H1 (cell line): ENCODE measurements around the gene IPO11. TPM values are rescaled to one million over a fixed set of nuclear protein-coding genes. Genes with fewer than 3 reads are reported as not detected.

ENCODE experiments used
- CTCF ChIA-PET: fragments of 300-600 bp; sonication (Branson Sonifier 250); formaldehyde crosslinking; loops from one replicate; lab custom pipeline; 2021; ENCODE audit not compliant: partially characterized antibody; lab: Charles Lee
- POLR2A ChIA-PET: fragments of 300-600 bp; sonication (Branson Sonifier 250); formaldehyde crosslinking; loops from one replicate; lab custom pipeline; 2021; ENCODE audit warnings: inconsistent platforms; ENCODE audit not compliant: partially characterized antibody; lab: Charles Lee
- DNase-seq, 2 experiments: peaks; one replicate each; pipeline versions ENCODE4 v3.0.0 to v3.0.0-alpha.2; 2010 to 2022; ENCODE audit warnings: low spot score in 2 of 2, low read depth in 1 of 2, mixed read lengths in 1 of 2
- FAIRE-seq: peaks from 2 replicates; lab custom pipeline; 2011; peaks lifted over from hg19 to GRCh38; lab: Jason Lieb, UNC
- H2AFZ ChIP-seq: 2 replicates; pipeline ENCODE4 v1.8.1; 2012; ENCODE audit warnings: low read length, inconsistent platforms
- H2AK5ac ChIP-seq: 2 replicates; pipeline ENCODE4 v1.6.1; 2013; ENCODE audit warnings: low read depth, low read length
- H2BK120ac ChIP-seq: replicated peaks from 2 replicates; pipeline ENCODE3; 2013; ENCODE audit warnings: low read depth, low read length, inconsistent platforms
- H2BK12ac ChIP-seq: 2 replicates; pipeline ENCODE4 v1.6.1; 2013; ENCODE audit warnings: low read depth, low read length
- H2BK15ac ChIP-seq: 2 replicates; pipeline ENCODE4 v1.6.1; 2013; ENCODE audit warnings: low read length
- H2BK20ac ChIP-seq: 2 replicates; pipeline ENCODE4 v1.6.1; 2013; ENCODE audit warnings: low read length
- H2BK5ac ChIP-seq: 2 replicates; pipeline ENCODE4 v1.6.1; 2013; ENCODE audit warnings: low read depth, low read length
- H3K14ac ChIP-seq: 2 replicates; pipeline ENCODE4 v1.6.1; 2013; ENCODE audit warnings: inconsistent platforms; ENCODE audit not compliant: insufficient read length
- H3K18ac ChIP-seq: 2 replicates; pipeline ENCODE4 v1.6.1; 2013; ENCODE audit warnings: low read length; ENCODE audit errors: extremely low read depth
- H3K23ac ChIP-seq: 2 replicates; pipeline ENCODE4 v1.6.1; 2013; ENCODE audit warnings: inconsistent platforms; ENCODE audit not compliant: insufficient read length
- H3K23me2 ChIP-seq: 2 replicates; pipeline ENCODE4 v1.6.1; 2013; ENCODE audit warnings: low read depth, low read length
- H3K27ac ChIP-seq: 2 replicates; pipeline ENCODE4 v1.6.1; 2011; ENCODE audit warnings: low read depth, low read length, inconsistent platforms
- H3K27me3 ChIP-seq, 4 experiments: replicated peaks in 1 of 4; 1 replicate in 1 of 4; 2 replicates in 3 of 4; pipeline versions ENCODE4 v1.6.1 to v1.8.1; 2011 to 2013; ENCODE audit warnings: low read length in 3 of 4, mild to moderate bottlenecking in 3 of 4, inconsistent platforms in 2 of 4, mixed read lengths in 2 of 4, moderate library complexity in 1 of 4; ENCODE audit not compliant: control insufficient read depth in 3 of 4, insufficient read depth in 3 of 4; ENCODE audit errors: extremely low read depth in 1 of 4
- H3K36me3 ChIP-seq, 4 experiments: 2 replicates each; pipeline versions ENCODE4 v1.6.1 to v1.8.1; 2011 to 2013; ENCODE audit warnings: mild to moderate bottlenecking in 4 of 4, low read length in 3 of 4, moderate library complexity in 2 of 4, control low read depth in 1 of 4, inconsistent platforms in 1 of 4; ENCODE audit not compliant: insufficient read depth in 4 of 4, control insufficient read depth in 2 of 4
- H3K4ac ChIP-seq: replicated peaks from 2 replicates; pipeline ENCODE3; 2013; ENCODE audit warnings: low read length, low read depth, mixed read lengths, inconsistent platforms; ENCODE audit not compliant: insufficient read length
- H3K4me1 ChIP-seq, 4 experiments: replicated peaks in 1 of 4; 1 replicate in 1 of 4; 2 replicates in 3 of 4; pipeline versions ENCODE4 v1.6.1 to v1.8.1; 2011 to 2013; ENCODE audit warnings: low read length in 3 of 4, inconsistent platforms in 2 of 4, mixed read lengths in 1 of 4; ENCODE audit not compliant: insufficient read depth in 4 of 4, control insufficient read depth in 3 of 4
- H3K4me2 ChIP-seq, 2 experiments: 2 replicates each; pipeline versions ENCODE4 v1.6.1 to v1.8.1; 2011 to 2013; ENCODE audit warnings: low read depth in 2 of 2, low read length in 2 of 2, control low read depth in 1 of 2, inconsistent platforms in 1 of 2, mild to moderate bottlenecking in 1 of 2; ENCODE audit not compliant: insufficient read depth in 1 of 2
- H3K4me3 ChIP-seq, 4 experiments: fragments of 200-600, 300-600 bp in 1 of 4; sonication (generic), shearing (Covaris generic), sonication (Bioruptor Twin) in 1 of 4; 2 replicates each; pipeline versions ENCODE4 v1.5.1 to v1.8.1; 2011 to 2016; ENCODE audit warnings: low read length in 4 of 4, low read depth in 3 of 4, control low read depth in 2 of 4, inconsistent platforms in 2 of 4, mild to moderate bottlenecking in 2 of 4, mixed read lengths in 1 of 4, moderate library complexity in 1 of 4; ENCODE audit not compliant: insufficient read depth in 2 of 4; ENCODE audit errors: extremely low read depth in 1 of 4
- H3K56ac ChIP-seq: replicated peaks from 2 replicates; pipeline ENCODE3; 2013; ENCODE audit warnings: low read depth, mild to moderate bottlenecking, mixed read lengths, low read length, inconsistent platforms; ENCODE audit not compliant: insufficient read length
- H3K79me1 ChIP-seq: 2 replicates; pipeline ENCODE4 v1.6.1; 2013; ENCODE audit warnings: low read depth, low read length, control low read depth
- H3K79me2 ChIP-seq, 2 experiments: 2 replicates each; pipeline versions ENCODE4 v1.6.1 to v1.8.1; 2012 to 2013; ENCODE audit warnings: low read length in 2 of 2, mild to moderate bottlenecking in 2 of 2, inconsistent platforms in 1 of 2; ENCODE audit not compliant: insufficient read depth in 2 of 2, control insufficient read depth in 1 of 2
- H3K9ac ChIP-seq, 4 experiments: replicated peaks in 1 of 4; 1 replicate in 1 of 4; 2 replicates in 3 of 4; pipeline versions ENCODE4 v1.6.1 to v1.8.1; 2011 to 2013; ENCODE audit warnings: low read depth in 3 of 4, low read length in 3 of 4, control low read depth in 2 of 4, mild to moderate bottlenecking in 2 of 4, moderate library complexity in 2 of 4, inconsistent platforms in 1 of 4; ENCODE audit errors: extremely low read depth in 1 of 4
- H3K9me3 ChIP-seq, 2 experiments: 2 replicates each; pipeline versions ENCODE4 v1.6.1 to v1.8.1; 2012 to 2013; ENCODE audit warnings: mild to moderate bottlenecking in 2 of 2, moderate library complexity in 2 of 2, control low read depth in 1 of 2, inconsistent platforms in 1 of 2, low read depth in 1 of 2, low read length in 1 of 2, mixed read lengths in 1 of 2; ENCODE audit not compliant: insufficient read depth in 2 of 2
- H4K20me1 ChIP-seq, 2 experiments: replicated peaks in 1 of 2; 2 replicates each; pipeline versions ENCODE3 to v1.8.1; 2011 to 2013; ENCODE audit warnings: inconsistent platforms in 2 of 2, low read length in 2 of 2, mild to moderate bottlenecking in 1 of 2; ENCODE audit not compliant: insufficient read depth in 2 of 2, control insufficient read depth in 1 of 2
- H4K5ac ChIP-seq: 2 replicates; pipeline ENCODE4 v1.6.1; 2013; ENCODE audit warnings: low read length, low read depth, mixed read lengths, inconsistent platforms; ENCODE audit not compliant: insufficient read length
- H4K8ac ChIP-seq: 2 replicates; pipeline ENCODE4 v1.8.0; 2013; ENCODE audit warnings: mild to moderate bottlenecking, moderate library complexity, low read length, inconsistent platforms; ENCODE audit not compliant: insufficient read depth; ENCODE audit errors: extremely low read depth
- H4K91ac ChIP-seq: replicated peaks from 2 replicates; pipeline ENCODE3; 2013; ENCODE audit warnings: low read length, mixed read lengths, inconsistent platforms; ENCODE audit not compliant: insufficient read length
- BCL11A ChIP-seq, 2 experiments: IDR thresholded peaks; one replicate each; pipeline ENCODE4 v1.6.1; 2011; ENCODE audit warnings: low read depth in 2 of 2, low read length in 2 of 2, mild to moderate bottlenecking in 2 of 2
- CEBPB ChIP-seq: IDR thresholded peaks from 2 replicates; pipeline ENCODE4 v1.6.1; 2012; ENCODE audit warnings: low read depth, low read length
- CTBP2 ChIP-seq: IDR thresholded peaks from 2 replicates; pipeline ENCODE4 v1.7.0; 2011; ENCODE audit warnings: borderline replicate concordance, mild to moderate bottlenecking, moderate library complexity, mixed read lengths, low read length; ENCODE audit not compliant: insufficient read depth, insufficient read length
- EZH2 ChIP-seq: fragments of 200-600 bp; sonication (generic); IDR thresholded peaks from 2 replicates; pipeline ENCODE4 v1.7.1; 2012; ENCODE audit warnings: low read depth, mild to moderate bottlenecking, moderate library complexity, low read length, inconsistent platforms; ENCODE audit not compliant: severe bottlenecking
- GTF2F1 ChIP-seq: IDR thresholded peaks from 2 replicates; pipeline ENCODE4 v1.6.1; 2012; ENCODE audit warnings: low read depth, low read length, improper control_type of control experiment, borderline replicate concordance
- HDAC6 ChIP-seq: IDR thresholded peaks from one replicate; pipeline ENCODE4 v1.7.1; 2012; ENCODE audit warnings: low read depth, mild to moderate bottlenecking, inconsistent platforms, low read length, moderate library complexity
- KDM5A ChIP-seq: fragments of 200-600 bp; IDR thresholded peaks from 2 replicates; pipeline ENCODE4 v1.7.1; 2012; ENCODE audit warnings: mild to moderate bottlenecking, low read length, inconsistent platforms, mixed read lengths
- MAFK ChIP-seq: IDR thresholded peaks from 2 replicates; pipeline ENCODE4 v1.6.1; 2012; ENCODE audit warnings: low read depth, mild to moderate bottlenecking, improper control_type of control experiment, low read length
- WGBS, 2 experiments: shearing (Covaris generic) in 1 of 2; methylation state at CpG; one replicate each; pipeline versions ENCODE4 v1.1.6 to v1.1.7; 2013 to 2015; ENCODE audit warnings: low lambda C conversion rate in 2 of 2, mixed read lengths in 2 of 2, inconsistent platforms in 1 of 2, low coverage in 1 of 2, missing lambda C conversion rate in 1 of 2; ENCODE audit not compliant: insufficient replicate concordance in 2 of 2, insufficient coverage in 1 of 2, insufficient read length in 1 of 2; ENCODE audit errors: extremely low coverage in 1 of 2, missing lambda C conversion rate in 1 of 2; 5-methylcytosine and 5-hydroxymethylcytosine counted together
- polyA plus RNA-seq, 7 experiments: library from polyadenylated mRNA; depleted of rRNA in 3 of 7; stranded (reverse) in 5 of 7; unstranded in 2 of 7; fragments of >200 nt in 5 of 7; fragments of 200-250 nt in 2 of 7; gene quantifications; 1 replicate in 5 of 7; 2 replicates in 1 of 7; 4 replicates in 1 of 7; pipeline versions ENCODE4 v1.2.1 to v1.2.3, GENCODE V29; 2011 to 2013; ENCODE audit warnings: missing spikeins in 2 of 7, mixed read lengths in 2 of 7
- total RNA-seq: library from RNA; stranded (reverse); fragmentation: NEBNext Ultra II Directional; extraction: Animal tissue kit (Norgen Biotek cat#: 25700); gene quantifications from 2 replicates; pipeline ENCODE4 v1.2.1, GENCODE V29; 2021
- TF ChIP-seq, protein P1 (sequence below): IDR thresholded peaks from 2 replicates; pipeline ENCODE4 v1.6.1; 2012; ENCODE audit warnings: inconsistent platforms
- TF ChIP-seq, protein P2 (sequence below): IDR thresholded peaks from 2 replicates; pipeline ENCODE4 v1.6.1; 2011; ENCODE audit warnings: low read depth, mild to moderate bottlenecking, low read length; ENCODE audit not compliant: insufficient read depth

Gene IPO11
- total and polyA plus RNA-seq, 2 of the 8 experiments (the other 6 are each of a cell fraction or from before 2014, with no cell fraction given): 23.6 to 64.4 TPM

DNA sequence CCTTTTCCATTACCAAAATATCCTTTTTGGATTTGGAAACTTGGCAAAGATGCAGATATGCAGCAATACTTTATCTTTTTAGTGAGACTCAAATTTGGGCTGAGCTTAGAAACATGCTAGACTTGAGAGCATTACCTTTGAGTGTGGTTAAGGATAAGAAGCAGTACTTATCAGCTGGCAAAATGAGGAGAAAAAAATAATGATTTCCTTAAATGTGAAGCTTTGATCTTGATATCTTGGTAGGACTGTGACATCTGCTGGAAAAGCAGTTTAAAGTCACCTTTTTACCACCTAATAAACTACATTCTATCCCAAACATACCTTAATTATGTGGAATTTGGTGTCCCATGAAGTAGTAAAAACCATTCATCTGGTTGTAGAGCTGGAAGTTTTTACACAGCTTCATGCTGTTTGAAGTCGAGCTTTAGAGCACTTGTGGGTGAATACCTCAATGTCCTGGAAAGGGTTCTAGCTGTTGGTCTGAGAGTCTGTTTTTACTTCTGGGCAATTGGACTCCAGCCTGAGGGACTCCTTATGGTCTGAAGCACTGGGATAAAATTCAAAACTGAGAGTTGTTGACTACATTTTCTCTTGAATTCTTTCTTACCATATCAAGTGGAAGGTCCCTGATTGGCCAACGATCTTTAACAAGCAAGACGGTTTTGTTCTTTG is 219.5 kb downstream of the IPO11 start:
- no peak overlapping the region for H3K14ac ChIP-seq
- CTCF ChIA-PET: interaction anchor here (0.6 to 1.1 kb wide), 4 partner anchors 12 to 1657 kb away, joined by 3 to 6 read pairs (median 4); no protein-coding TSS in a partner anchor
- no peak for FAIRE-seq
- no peak for TF ChIP-seq KDM5A
- TF ChIP-seq BCL11A (IDR thresholded peaks at IDR 0.05; ENCODE audit: low read depth in 2 of 2, low read length in 2 of 2): no peak
- TF ChIP-seq, protein P1, sequence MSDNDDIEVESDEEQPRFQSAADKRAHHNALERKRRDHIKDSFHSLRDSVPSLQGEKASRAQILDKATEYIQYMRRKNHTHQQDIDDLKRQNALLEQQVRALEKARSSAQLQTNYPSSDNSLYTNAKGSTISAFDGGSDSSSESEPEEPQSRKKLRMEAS: no peak
- TF ChIP-seq, protein P2, sequence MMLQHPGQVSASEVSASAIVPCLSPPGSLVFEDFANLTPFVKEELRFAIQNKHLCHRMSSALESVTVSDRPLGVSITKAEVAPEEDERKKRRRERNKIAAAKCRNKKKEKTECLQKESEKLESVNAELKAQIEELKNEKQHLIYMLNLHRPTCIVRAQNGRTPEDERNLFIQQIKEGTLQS: no peak
- no peak for TF ChIP-seq EZH2
- TF ChIP-seq CTBP2: no peak
- TF ChIP-seq HDAC6: no peak
- no peak for TF ChIP-seq CEBPB
- no peak for TF ChIP-seq GTF2F1
- no peak for TF ChIP-seq MAFK

More for the DNA sequence above, 219.5 kb downstream of the IPO11 start:
- Histone ChIP-seq H3K4me1 (peaks cover 0 to 5% (median 3%) of the 10 kb centered on the region in 4 experiments; a peak in 3 of 7 replicates), H4K91ac (no peak overlapping the region), H3K9me3 (no peaks in the 10 kb centered on the region), H2AFZ (no peak overlapping the region), H3K56ac (no peak overlapping the region), H3K4me2 (no peak overlapping the region), H3K4me3 (no peak overlapping the region), H3K23ac (no peak overlapping the region), H4K8ac (no peak overlapping the region), H3K79me1 (no peaks in the 10 kb centered on the region), H2BK15ac (no peak overlapping the region), H3K23me2 (no peaks in the 10 kb centered on the region), H3K27ac (0 out of 2 replicates have a peak overlapping the region, but pooled peaks have one; percentile 13), H2BK120ac (no peak overlapping the region), H2BK20ac (no peak overlapping the region), H2AK5ac (no peak overlapping the region), H2BK12ac (no peak overlapping the region), H3K4ac (no peak overlapping the region), H4K5ac (no peak overlapping the region), H2BK5ac (no peak overlapping the region), H3K79me2 (no peaks in the 10 kb centered on the region), H3K9ac (no peak overlapping the region), H4K20me1 (no peaks in the 10 kb centered on the region), H3K18ac (no peak overlapping the region), H3K36me3 (peaks cover 0 to 2% (median 0%) of the 10 kb centered on the region in 4 experiments; a peak in 2 of 8 replicates), H3K27me3 (peaks cover 0 to 1% (median 0%) of the 10 kb centered on the region in 4 experiments; a peak in 1 of 7 replicates)
- 89% methylated on average over 3 of the region's 3 CpGs; no CpG with 5 or more reads in 1 of the 2 experiments for WGBS, 2 experiments
- POLR2A ChIA-PET: no interaction called here
- no peak for DNase-seq
